CD1c-positive myeloid dendritic cell (primary cell): Measurements from ENCODE around the gene HS3ST3B1.

Experiments used
- DNase-seq: peaks from one replicate; pipeline ENCODE4 v3.0.0-alpha.2; 2016; ENCODE audit errors: extremely low spot score

Gene HS3ST3B1

GRCh38 chr17:14300575-14301278, at the start of gene HS3ST3B1:
Gene HS3ST3B1 (plus strand): TSS chr17:14301081. CDS start chr17:14301519, 438 bp downstream.
- peak; percentile 99 for DNase-seq

GRCh38 chr17:14261406-14261805, 39.5 kb upstream of the HS3ST3B1 start:
- no peak for DNase-seq

- no peak for DNase-seq
Observed at GRCh38 chr17:14268264-14268663, 32.6 kb upstream of the HS3ST3B1 start.

- no peak for DNase-seq
Observed at GRCh38 chr17:14269473-14269872, 31.4 kb upstream of the HS3ST3B1 start.

- no peak for DNase-seq
Observed at GRCh38 chr17:14270508-14270907, 30.4 kb upstream of the HS3ST3B1 start.

GRCh38 chr17:14276535-14277250, 24.2 kb upstream of the HS3ST3B1 start:
- no peak for DNase-seq

GRCh38 chr17:14281530-14281929, 19.4 kb upstream of the HS3ST3B1 start:
- DNase-seq: no peak

- no peak for DNase-seq
Observed at GRCh38 chr17:14282726-14283125, 18.2 kb upstream of the HS3ST3B1 start.

GRCh38 chr17:14289162-14289561, 11.7 kb upstream of the HS3ST3B1 start:
- DNase-seq: no peak

- DNase-seq: no peak
Observed at GRCh38 chr17:14294876-14295275, 6.0 kb upstream of the HS3ST3B1 start.

- DNase-seq: no peak
Observed at GRCh38 chr17:14295676-14296075, 5.2 kb upstream of the HS3ST3B1 start.

- DNase-seq: no peak
Observed at GRCh38 chr17:14296166-14296910, 4.5 kb upstream of the HS3ST3B1 start.

- peak; percentile 42 for DNase-seq
Observed at GRCh38 chr17:14297161-14297851, 3.6 kb upstream of the HS3ST3B1 start.

GRCh38 chr17:14298221-14298946, 2.5 kb upstream of the HS3ST3B1 start:
- DNase-seq: no peak

GRCh38 chr17:14298947-14299279, 2.0 kb upstream of the HS3ST3B1 start:
- no peak for DNase-seq

GRCh38 chr17:14299280-14300141, 1.4 kb upstream of the HS3ST3B1 start:
- DNase-seq: peak; percentile 44

- DNase-seq: peak; percentile 50
Observed at GRCh38 chr17:14301279-14302090, 604 bp downstream of the HS3ST3B1 start.

GRCh38 chr17:14302091-14302430, 1.2 kb downstream of the HS3ST3B1 start:
- DNase-seq: peak; percentile 41

GRCh38 chr17:14302431-14303099, 1.7 kb downstream of the HS3ST3B1 start:
- peak; percentile 92 for DNase-seq
